B cell (primary cell): ENCODE results near the gene GP1BB. TPM values are rescaled to one million over a fixed set of nuclear protein-coding genes. Genes with fewer than 3 reads are reported as not detected.
A peak's percentile ranks its signal among the peaks of the same experiment; 100 is the strongest.

Source experiments
- ATAC-seq: fragments of 200-7000 bp; cut with Tn5 transposase; one replicate; pipeline ENCODE4 v1.10.0; 2021; ENCODE audit warnings: low read depth, mild to moderate bottlenecking, moderate number of reproducible peaks, moderate library complexity
- CTCF ChIA-PET: fragments of 350-600 bp; sonication (Branson Sonifier 250); formaldehyde crosslinking; loops from one replicate; lab custom pipeline; 2021; ENCODE audit warnings: antibody characterized with exemption, inconsistent platforms; lab: Charles Lee
- POLR2A ChIA-PET: fragments of 350-600 bp; sonication (Branson Sonifier 250); formaldehyde crosslinking; loops from one replicate; lab custom pipeline; 2021; ENCODE audit warnings: antibody characterized with exemption; lab: Charles Lee
- DNase-seq: peaks from one replicate; pipeline ENCODE4 v3.0.0; 2013
- H2AFZ ChIP-seq: 2 replicates; pipeline ENCODE4 v1.6.1; 2012; ENCODE audit warnings: mild to moderate bottlenecking, low read depth, low read length; ENCODE audit not compliant: insufficient read depth, poor library complexity, severe bottlenecking
- H3K27ac ChIP-seq, 2 donors: 1 replicate in 1 of 2; 2 replicates in 1 of 2; pipeline ENCODE4 v1.5.1; 2012 to 2013; ENCODE audit warnings: low read length in 2 of 2, mild to moderate bottlenecking in 2 of 2, moderate library complexity in 1 of 2
- H3K27me3 ChIP-seq, 4 experiments: fragments of 200-600 bp in 1 of 4; sonication (generic) in 1 of 4; replicated peaks in 1 of 4; 1 replicate in 2 of 4; 2 replicates in 2 of 4; pipeline versions ENCODE4 v1.6.1 to v1.7.0; 2013 to 2016; ENCODE audit warnings: low read length in 3 of 4, mild to moderate bottlenecking in 2 of 4, mixed read lengths in 1 of 4, moderate library complexity in 1 of 4; ENCODE audit not compliant: insufficient read depth in 4 of 4, control insufficient read depth in 3 of 4; ENCODE audit errors: control extremely low read depth in 1 of 4
- H3K36me3 ChIP-seq, 2 experiments: replicated peaks in 1 of 2; 1 replicate in 1 of 2; 2 replicates in 1 of 2; pipeline versions ENCODE4 v1.6.1 to v1.7.1; 2013; ENCODE audit warnings: low read length in 1 of 2; ENCODE audit not compliant: insufficient read depth in 2 of 2, control insufficient read depth in 1 of 2; ENCODE audit errors: control extremely low read depth in 1 of 2, extremely low read depth in 1 of 2
- H3K4me1 ChIP-seq, 2 donors: fragments of 200-600 bp in 1 of 2; sonication (generic) in 1 of 2; 1 replicate in 1 of 2; 2 replicates in 1 of 2; pipeline versions ENCODE4 v1.5.1 to v1.6.1; 2013 to 2017; ENCODE audit warnings: low read length in 2 of 2; ENCODE audit not compliant: control insufficient read depth in 2 of 2, insufficient read depth in 2 of 2
- H3K4me2 ChIP-seq: replicated peaks from 2 replicates; pipeline ENCODE3; 2012; ENCODE audit warnings: mild to moderate bottlenecking, low read depth, low read length; ENCODE audit not compliant: poor library complexity, severe bottlenecking
- H3K4me3 ChIP-seq, 5 experiments: fragments of 200-600 bp in 1 of 5; sonication (generic) in 1 of 5; 1 replicate in 3 of 5; 2 replicates in 2 of 5; pipeline versions ENCODE4 v1.5.1 to v1.7.0; 2011 to 2016; ENCODE audit warnings: low read length in 4 of 5, mild to moderate bottlenecking in 4 of 5, low read depth in 2 of 5, control low read depth in 1 of 5, moderate library complexity in 1 of 5; ENCODE audit not compliant: insufficient read depth in 1 of 5; ENCODE audit errors: control extremely low read depth in 1 of 5, extremely low read depth in 1 of 5
- H3K79me2 ChIP-seq: fragments of 200-600 bp; sonication (generic); one replicate; pipeline ENCODE4 v1.6.0; 2016; ENCODE audit warnings: low read length; ENCODE audit not compliant: control insufficient read depth, insufficient read depth
- H3K9ac ChIP-seq: fragments of 200-600 bp; sonication (generic); 2 replicates; pipeline ENCODE4 v1.6.1; 2017; ENCODE audit warnings: mild to moderate bottlenecking, low read length, moderate library complexity
- H3K9me3 ChIP-seq, 3 donors: one replicate each; pipeline versions ENCODE4 v1.6.1 to v1.7.1; 2013; ENCODE audit warnings: low read length in 2 of 3; ENCODE audit not compliant: control insufficient read depth in 2 of 3, insufficient read depth in 1 of 3; ENCODE audit errors: control extremely low read depth in 1 of 3
- H4K20me1 ChIP-seq: 2 replicates; pipeline ENCODE4 v1.6.0; 2012; ENCODE audit warnings: mild to moderate bottlenecking, low read length; ENCODE audit not compliant: insufficient read depth, control insufficient read depth, poor library complexity, severe bottlenecking
- H3K27ac Mint-ChIP-seq: one replicate; pipeline ENCODE4 v1.8.0; 2021; ENCODE audit warnings: mixed read lengths
- H3K27me3 Mint-ChIP-seq: one replicate; pipeline ENCODE4 v1.8.0; 2021; ENCODE audit warnings: mixed read lengths
- H3K4me1 Mint-ChIP-seq: one replicate; pipeline ENCODE4 v1.8.0; 2021; ENCODE audit warnings: mixed read lengths
- H3K4me3 Mint-ChIP-seq: one replicate; pipeline ENCODE4 v1.8.0; 2021; ENCODE audit warnings: mixed read lengths
- H3K9me3 Mint-ChIP-seq: one replicate; pipeline ENCODE4 v1.8.0; 2022; ENCODE audit warnings: mixed read lengths; ENCODE audit not compliant: insufficient read depth
- CTCF ChIP-seq: fragments of 200-600 bp; IDR thresholded peaks from one replicate; pipeline ENCODE4 v1.8.0; 2022; ENCODE audit warnings: antibody characterized with exemption, mild to moderate bottlenecking
- EZH2 ChIP-seq: IDR thresholded peaks from 2 replicates; pipeline ENCODE4 v1.6.1; 2012; ENCODE audit warnings: borderline replicate concordance, low read depth, mild to moderate bottlenecking, moderate library complexity, low read length; ENCODE audit not compliant: insufficient read depth, poor library complexity, severe bottlenecking
- WGBS: methylation state at CpG from one replicate; pipeline ENCODE4 v1.1.5; 2013; ENCODE audit warnings: missing lambda C conversion rate; ENCODE audit not compliant: insufficient coverage; 5-methylcytosine and 5-hydroxymethylcytosine counted together
- intact Hi-C: fragments of 100-400 bp; cut with micrococcal nuclease; formaldehyde crosslinking; loops from one replicate; pipeline ENCODE4 v1.10.0; 2022
- polyA plus RNA-seq: library from polyadenylated mRNA; depleted of rRNA; stranded (reverse); fragments of >200 nt; gene quantifications from 2 replicates; pipeline ENCODE4 v1.2.3, GENCODE V29; 2012
- total RNA-seq, 2 donors: library from RNA; stranded (reverse); fragments of 120-200 nt in 1 of 2; gene quantifications; 1 replicate in 1 of 2; 2 replicates in 1 of 2; pipeline versions ENCODE4 v1.2.3 to v1.2.4, GENCODE V29; 2013 to 2022

The GP1BB gene
- total and polyA plus RNA-seq, 2 donors (not counting 1 experiment from before 2014, with no cell fraction given), result 0.31 TPM; not detected in 1

- WGBS, result 10% methylated on average over 117 of the region's 117 CpGs
Observed at GRCh38 chr22:19760951-19761724, 37.8 kb downstream of the GP1BB start.

More at GRCh38 chr22:19760951-19761724, 37.8 kb downstream of the GP1BB start:
- no peaks in the 10 kb centered on the region for H3K36me3 ChIP-seq
- DNase-seq (no peak), ATAC-seq (no peak)
- no peak overlapping the region for H3K27ac ChIP-seq
- no peaks in the 10 kb centered on the region for H4K20me1 ChIP-seq
- H3K27me3 ChIP-seq, result peaks cover 0 to 79% (median 37%) of the 10 kb centered on the region in 4 experiments
- intact Hi-C loops, result no loop called here
- H3K9me3 ChIP-seq, result peaks cover 0 to 21% (median 0%) of the 10 kb centered on the region in 3 donors
- H3K79me2 ChIP-seq, result no peaks in the 10 kb centered on the region
- H3K27ac Mint-ChIP-seq, result no peak overlapping the region
- no peaks in the 10 kb centered on the region for H3K9me3 Mint-ChIP-seq
- peaks cover 38% of the 10 kb centered on the region for H3K4me1 Mint-ChIP-seq
- ChIA-PET POLR2A (no interaction called here), CTCF (interaction anchor here (0.7 kb wide), 1 partner anchor 9 kb away, joined by 3 read pairs; no protein-coding TSS in a partner anchor)
- peaks cover 52% of the 10 kb centered on the region for H3K27me3 Mint-ChIP-seq
- TF ChIP-seq EZH2 (peak; percentile 43), CTCF (no peak)
- peaks cover 25 to 31% of the 10 kb centered on the region in 2 donors for H3K4me1 ChIP-seq
- no peak overlapping the region for H3K9ac ChIP-seq
- no peak overlapping the region for H3K4me3 ChIP-seq
- H3K4me3 Mint-ChIP-seq, result peak overlapping the region; percentile 77
- peak overlapping the region; percentile 70 for H3K4me2 ChIP-seq
- no peak overlapping the region for H2AFZ ChIP-seq
